Loucy (cell line): ENCODE measurements around the gene DENND10.

Experiments
- H2AFZ ChIP-seq: fragments of 200-600 bp; sonication (generic); 2 replicates; pipeline ENCODE4 v1.6.0; 2016; ENCODE audit warnings: antibody characterized with exemption, mild to moderate bottlenecking, low read length, moderate library complexity
- H3F3A ChIP-seq: fragments of 200-600 bp; 2 replicates; pipeline ENCODE4 v1.6.0; 2016; ENCODE audit warnings: antibody characterized with exemption, low read depth, mild to moderate bottlenecking
- H3K27me3 ChIP-seq: fragments of 200-600 bp; sonication (generic); 2 replicates; pipeline ENCODE4 v1.6.1; 2014; ENCODE audit warnings: low read length, mild to moderate bottlenecking; ENCODE audit not compliant: insufficient read depth, poor library complexity, severe bottlenecking
- H3K36me3 ChIP-seq: fragments of 200-600 bp; sonication (generic); 2 replicates; pipeline ENCODE4 v1.6.1; 2016; ENCODE audit warnings: low read length; ENCODE audit not compliant: insufficient read depth
- H3K4me1 ChIP-seq: fragments of 200-600 bp; sonication (generic); 2 replicates; pipeline ENCODE4 v1.5.1; 2014; ENCODE audit warnings: low read length, mild to moderate bottlenecking; ENCODE audit not compliant: insufficient read depth, poor library complexity, severe bottlenecking
- H3K4me2 ChIP-seq: fragments of 200-600 bp; sonication (generic); 2 replicates; pipeline ENCODE4 v1.6.0; 2014; ENCODE audit warnings: antibody characterized with exemption, low read length, low read depth, mild to moderate bottlenecking; ENCODE audit not compliant: poor library complexity, severe bottlenecking
- H3K4me3 ChIP-seq: fragments of 200-600 bp; sonication (generic); 2 replicates; pipeline ENCODE4 v1.5.1; 2014; ENCODE audit warnings: low read length, mild to moderate bottlenecking, mixed read lengths; ENCODE audit not compliant: poor library complexity, severe bottlenecking
- H3K79me2 ChIP-seq: fragments of 200-600 bp; sonication (generic); 2 replicates; pipeline ENCODE4 v1.6.1; 2014; ENCODE audit warnings: low read length; ENCODE audit not compliant: insufficient read depth
- H3K9ac ChIP-seq: fragments of 200-600 bp; sonication (generic); 2 replicates; pipeline ENCODE4 v1.6.0; 2014; ENCODE audit warnings: mild to moderate bottlenecking, low read depth, low read length, moderate library complexity; ENCODE audit not compliant: poor library complexity, severe bottlenecking
- H3K9me2 ChIP-seq: fragments of 200-600 bp; sonication (generic); replicated peaks from 2 replicates; pipeline ENCODE4 v1.6.1; 2016; ENCODE audit warnings: low read depth, low read length, mixed read lengths
- H3K9me3 ChIP-seq: fragments of 200-600 bp; sonication (generic); 2 replicates; pipeline ENCODE4 v1.6.1; 2014; ENCODE audit warnings: mild to moderate bottlenecking, antibody characterized with exemption, low read length, low read depth; ENCODE audit not compliant: insufficient read depth
- H4K20me1 ChIP-seq: fragments of 200-600 bp; sonication (generic); 2 replicates; pipeline ENCODE4 v1.6.0; 2014; ENCODE audit warnings: antibody characterized with exemption, low read length, mild to moderate bottlenecking; ENCODE audit not compliant: insufficient read depth, poor library complexity, severe bottlenecking
- CTCF ChIP-seq: fragments of 200-600 bp; sonication (generic); conservative IDR thresholded peaks from 2 replicates; pipeline ENCODE4 v1.5.1; 2014; ENCODE audit warnings: mild to moderate bottlenecking, antibody characterized with exemption, low read length
- EZH2phosphoT487 ChIP-seq: fragments of 200-600 bp; IDR thresholded peaks from 2 replicates; pipeline ENCODE4 v1.6.1; 2018; ENCODE audit warnings: antibody characterized with exemption, mild to moderate bottlenecking, moderate library complexity, borderline replicate concordance

The DENND10 gene

GRCh38 chr10:119100434-119101238 lies 3.3 kb upstream of the DENND10 start:
- Histone ChIP-seq H4K20me1 (peaks cover 5% of the 10 kb centered on the region), H3F3A (peaks cover 8% of the 10 kb centered on the region; the same call in 1 of the 2 replicates), H3K4me3 (no peak overlapping the region), H3K9ac (no peak overlapping the region), H3K4me1 (peaks cover 13% of the 10 kb centered on the region), H2AFZ (no peak overlapping the region), H3K4me2 (no peak overlapping the region), H3K79me2 (peaks cover 11% of the 10 kb centered on the region), H3K36me3 (no peaks in the 10 kb centered on the region), H3K27me3 (no peaks in the 10 kb centered on the region), H3K9me3 (no peaks in the 10 kb centered on the region), H3K9me2 (no peaks in the 10 kb centered on the region)
- TF ChIP-seq CTCF (no peak), EZH2phosphoT487 (no peak)

GRCh38 chr10:119101366-119102098 lies 2.4 kb upstream of the DENND10 start:
- peaks cover 5% of the 10 kb centered on the region for H4K20me1 ChIP-seq
- TF ChIP-seq CTCF (no peak), EZH2phosphoT487 (no peak)
- H3K79me2 ChIP-seq, result peaks cover 18% of the 10 kb centered on the region
- H3K4me1 ChIP-seq, result peaks cover 13% of the 10 kb centered on the region
- H3K4me2 ChIP-seq, result no peak overlapping the region
- no peak overlapping the region for H2AFZ ChIP-seq
- no peak overlapping the region for H3K4me3 ChIP-seq
- no peaks in the 10 kb centered on the region for H3K9me3 ChIP-seq
- H3K9me2 ChIP-seq, result no peaks in the 10 kb centered on the region
- no peaks in the 10 kb centered on the region for H3K36me3 ChIP-seq
- H3K9ac ChIP-seq, result no peak overlapping the region
- peaks cover 8% of the 10 kb centered on the region; the same call in 1 of the 2 replicates for H3F3A ChIP-seq
- no peaks in the 10 kb centered on the region for H3K27me3 ChIP-seq

GRCh38 chr10:119103241-119103902 lies 541 bp upstream of the DENND10 start:
- Histone ChIP-seq H3K9me3 (no peaks in the 10 kb centered on the region), H3K4me2 (peak overlapping the region; percentile 41), H3K9ac (no peak overlapping the region), H3K36me3 (no peaks in the 10 kb centered on the region), H3K27me3 (no peaks in the 10 kb centered on the region), H3K79me2 (peaks cover 18% of the 10 kb centered on the region), H3K9me2 (no peaks in the 10 kb centered on the region), H4K20me1 (peaks cover 5% of the 10 kb centered on the region), H3K4me3 (peak overlapping the region; percentile 23), H2AFZ (peak overlapping the region; percentile 71), H3F3A (peaks cover 8% of the 10 kb centered on the region; the same call in 1 of the 2 replicates), H3K4me1 (peaks cover 13% of the 10 kb centered on the region)
- TF ChIP-seq EZH2phosphoT487, result no peak
- no peak for TF ChIP-seq CTCF
